Type B pancreatic cell (in vitro differentiated cells): Measurements from ENCODE around the gene PARP8. TPM values are rescaled to one million over a fixed set of nuclear protein-coding genes. Genes with fewer than 3 reads are reported as not detected.

Experiments
- DNase-seq: peaks from one replicate; pipeline ENCODE4 v3.0.0; 2021; ENCODE audit warnings: mixed read lengths; ENCODE audit not compliant: unreplicated experiment; ENCODE audit errors: extremely low spot score
- H3K27ac Mint-ChIP-seq: 2 replicates; pipeline ENCODE4 v1.8.0; 2021; ENCODE audit warnings: mild to moderate bottlenecking, mixed read lengths
- H3K27me3 Mint-ChIP-seq: 2 replicates; pipeline ENCODE4 v1.8.0; 2021; ENCODE audit warnings: mixed read lengths
- H3K36me3 Mint-ChIP-seq: 2 replicates; pipeline ENCODE4 v1.8.0; 2021; ENCODE audit warnings: mixed read lengths
- H3K4me1 Mint-ChIP-seq: one replicate; pipeline ENCODE4 v1.8.0; 2021; ENCODE audit warnings: mixed read lengths; ENCODE audit not compliant: unreplicated experiment
- H3K4me3 Mint-ChIP-seq: 2 replicates; pipeline ENCODE4 v1.8.0; 2021; ENCODE audit warnings: mild to moderate bottlenecking, mixed read lengths
- H3K9me3 Mint-ChIP-seq: 2 replicates; pipeline ENCODE4 v1.8.0; 2021; ENCODE audit warnings: mixed read lengths
- CTCF ChIP-seq: fragments of 200-600 bp; sonication (generic); conservative IDR thresholded peaks from 2 replicates; pipeline ENCODE4 v1.5.0; 2021; ENCODE audit warnings: antibody characterized with exemption, mild to moderate bottlenecking
- total RNA-seq: library from RNA; stranded (reverse); gene quantifications from 2 replicates; pipeline ENCODE4 v1.2.1, GENCODE V29; 2021; ENCODE audit warnings: low replicate concordance

Gene PARP8
- total RNA-seq, 1 donor from 2014 or later, result 19.6 TPM

DNA sequence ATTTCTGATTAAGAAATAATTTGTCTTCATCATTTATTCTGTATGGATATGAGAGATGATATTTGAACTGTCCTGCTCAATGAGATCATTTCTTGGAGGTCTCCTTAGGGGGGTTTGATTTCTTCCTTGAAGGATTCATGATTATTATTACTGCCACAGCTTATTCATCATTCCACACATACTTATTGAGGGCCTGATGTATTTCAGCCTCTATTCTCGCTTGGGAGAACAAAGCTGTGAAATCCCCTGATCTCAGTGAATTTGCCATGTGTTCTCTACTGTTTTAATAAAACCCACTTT lies 36.9 kb downstream of the PARP8 start:
- Mint-ChIP-seq H3K27ac (no peak overlapping the region), H3K4me1 (no peaks in the 10 kb centered on the region), H3K4me3 (no peak overlapping the region), H3K27me3 (no peaks in the 10 kb centered on the region), H3K9me3 (no peaks in the 10 kb centered on the region), H3K36me3 (no peaks in the 10 kb centered on the region)
- no peak for TF ChIP-seq CTCF
- DNase-seq, result no peak

- H3K4me3 Mint-ChIP-seq, result no peak overlapping the region
- no peak overlapping the region for H3K27ac Mint-ChIP-seq
- no peak for DNase-seq
- H3K4me1 Mint-ChIP-seq, result no peaks in the 10 kb centered on the region
- no peaks in the 10 kb centered on the region for H3K36me3 Mint-ChIP-seq
- no peaks in the 10 kb centered on the region for H3K27me3 Mint-ChIP-seq
- no peaks in the 10 kb centered on the region for H3K9me3 Mint-ChIP-seq
- no peak for TF ChIP-seq CTCF
Measured at GRCh38 chr5:50704730-50705129, 38.3 kb downstream of the PARP8 start.

GRCh38 chr5:50709471-50709870 lies 43.0 kb downstream of the PARP8 start:
- no peak overlapping the region for H3K4me3 Mint-ChIP-seq
- no peak for DNase-seq

DNA sequence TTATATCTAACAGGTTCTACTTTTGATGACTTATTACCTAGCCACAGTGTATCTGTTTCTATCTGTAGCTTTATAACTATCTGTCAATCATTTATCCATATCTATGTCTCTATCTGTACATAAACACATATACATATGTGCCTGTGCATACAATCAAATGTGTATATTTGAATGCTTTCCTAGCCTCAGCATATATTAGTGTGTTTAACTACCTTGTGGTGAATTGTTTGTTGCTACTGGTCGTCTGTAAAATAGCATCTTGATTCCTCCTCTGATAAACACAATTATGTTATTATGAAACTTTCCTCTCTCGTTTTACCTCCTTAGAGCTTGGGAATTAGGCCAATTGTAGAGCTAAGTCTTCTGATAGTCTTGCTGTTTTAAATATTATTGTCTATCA lies 44.4 kb downstream of the PARP8 start:
- Mint-ChIP-seq H3K27ac (peak overlapping the region; percentile 21), H3K9me3 (no peaks in the 10 kb centered on the region), H3K27me3 (no peaks in the 10 kb centered on the region), H3K4me1 (peaks cover 19% of the 10 kb centered on the region), H3K36me3 (no peaks in the 10 kb centered on the region), H3K4me3 (no peak overlapping the region)
- TF ChIP-seq CTCF, result no peak
- DNase-seq, result no peak

More at GRCh38 chr5:50709471-50709870, 43.0 kb downstream of the PARP8 start:
- no peaks in the 10 kb centered on the region for H3K27me3 Mint-ChIP-seq
- H3K9me3 Mint-ChIP-seq, result no peaks in the 10 kb centered on the region
- no peak for TF ChIP-seq CTCF
- H3K27ac Mint-ChIP-seq, result no peak overlapping the region
- H3K4me1 Mint-ChIP-seq, result peaks cover 12% of the 10 kb centered on the region
- H3K36me3 Mint-ChIP-seq, result no peaks in the 10 kb centered on the region

DNA sequence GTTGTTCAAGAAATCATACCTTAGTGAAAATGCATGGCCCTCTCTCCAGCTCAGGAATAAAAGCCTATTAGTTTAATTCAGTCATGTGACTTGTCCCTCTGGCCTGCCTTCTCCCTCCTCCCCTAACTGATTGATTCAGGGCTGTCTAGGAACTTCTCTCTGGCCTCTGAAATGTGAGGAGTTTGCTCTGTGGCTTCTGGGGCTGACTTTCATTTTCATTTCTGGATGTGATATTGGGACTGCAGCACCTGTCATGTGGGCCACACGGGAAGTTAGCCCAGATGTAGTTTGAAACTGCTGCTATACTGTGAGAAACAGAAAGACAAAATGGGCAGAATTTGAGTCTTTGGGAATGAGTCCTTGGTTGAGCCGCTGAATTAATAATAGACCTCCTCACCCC lies 44.8 kb downstream of the PARP8 start:
- no peaks in the 10 kb centered on the region for H3K27me3 Mint-ChIP-seq
- peak overlapping the region; percentile 21 for H3K27ac Mint-ChIP-seq
- peaks cover 19% of the 10 kb centered on the region for H3K4me1 Mint-ChIP-seq
- no peak overlapping the region for H3K4me3 Mint-ChIP-seq
- H3K9me3 Mint-ChIP-seq, result no peaks in the 10 kb centered on the region
- TF ChIP-seq CTCF, result no peak
- no peak for DNase-seq
- H3K36me3 Mint-ChIP-seq, result no peaks in the 10 kb centered on the region

GRCh38 chr5:50712479-50712878 lies 46.0 kb downstream of the PARP8 start:
- TF ChIP-seq CTCF, result no peak
- no peaks in the 10 kb centered on the region for H3K27me3 Mint-ChIP-seq
- H3K4me1 Mint-ChIP-seq, result peaks cover 19% of the 10 kb centered on the region
- no peak overlapping the region for H3K27ac Mint-ChIP-seq
- DNase-seq, result no peak
- no peaks in the 10 kb centered on the region for H3K9me3 Mint-ChIP-seq
- no peak overlapping the region for H3K4me3 Mint-ChIP-seq
- no peaks in the 10 kb centered on the region for H3K36me3 Mint-ChIP-seq
